Measurements from ENCODE around the gene CCDC40. TPM values are rescaled to one million over a fixed set of nuclear protein-coding genes. Genes with fewer than 3 reads are reported as not detected.

CCDC40 gene
- total and polyA plus RNA-seq, 2 experiments from 2014 or later, result 2.4 to 3.0 TPM

- H3K36me3 ChIP-seq (ENCODE audit: low read depth), result no peaks in the 10 kb centered on the region; the same call in 1 of the 2 replicates
- 92 to 95% methylated on average over 24 to 33 of the region's 33 CpGs for WGBS, 2 experiments (ENCODE audit: low coverage in 1 of 2, low lambda C conversion rate in 2 of 2, missing lambda C conversion rate in 2 of 2)
- no peak overlapping the region for H2AFZ ChIP-seq
- H3K4me2 ChIP-seq (ENCODE audit: unreplicated experiment), result no peak overlapping the region
- H3K4me1 ChIP-seq (ENCODE audit: insufficient read depth), result no peaks in the 10 kb centered on the region
- H3K9me2 ChIP-seq (ENCODE audit: insufficient read depth), result no peaks in the 10 kb centered on the region
- no peaks in the 10 kb centered on the region for H4K20me1 ChIP-seq (ENCODE audit: insufficient read depth)
- peaks cover 6% of the 10 kb centered on the region for H3K79me2 ChIP-seq (ENCODE audit: insufficient read depth)
- no peaks in the 10 kb centered on the region for H3F3A ChIP-seq (ENCODE audit: insufficient read depth)
- no peaks in the 10 kb centered on the region for H3K27me3 ChIP-seq (replicated peaks; ENCODE audit: insufficient read depth)
- no peak overlapping the region for H3K4me3 ChIP-seq
- in situ Hi-C loops (cut with MboI), result no loop called here
- no peak overlapping the region for H3K9ac ChIP-seq
- H3K27ac ChIP-seq, result no peak overlapping the region
- no peaks in the 10 kb centered on the region for H3K9me3 ChIP-seq (ENCODE audit: low read depth)
- TF ChIP-seq EZH2 (IDR thresholded peaks at IDR 0.05; ENCODE audit: insufficient read depth, poor library complexity, severe bottlenecking) (no peak), EZH2phosphoT487 (IDR thresholded peaks at IDR 0.05; ENCODE audit: insufficient read depth, low read depth) (no peak)
- DNase-seq, result no peak
These were observed 26.1 kb upstream of the CCDC40 start for GRCh38 chr17:80010283-80010858.

- no peaks in the 10 kb centered on the region for H3K4me1 ChIP-seq (ENCODE audit: insufficient read depth)
- H3K4me3 ChIP-seq, result no peak overlapping the region
- no peak overlapping the region for H3K4me2 ChIP-seq (ENCODE audit: unreplicated experiment)
- TF ChIP-seq EZH2 (IDR thresholded peaks at IDR 0.05; ENCODE audit: insufficient read depth, poor library complexity, severe bottlenecking) (no peak), EZH2phosphoT487 (IDR thresholded peaks at IDR 0.05; ENCODE audit: insufficient read depth, low read depth) (no peak)
- H3K36me3 ChIP-seq (ENCODE audit: low read depth), result no peaks in the 10 kb centered on the region; the same call in 1 of the 2 replicates
- peaks cover 6% of the 10 kb centered on the region for H3K79me2 ChIP-seq (ENCODE audit: insufficient read depth)
- H2AFZ ChIP-seq, result no peak overlapping the region
- no peaks in the 10 kb centered on the region for H3F3A ChIP-seq (ENCODE audit: insufficient read depth)
- WGBS, 2 experiments (ENCODE audit: low coverage in 1 of 2, low lambda C conversion rate in 2 of 2, missing lambda C conversion rate in 2 of 2), result 81 to 85% methylated on average over 10 of the region's 10 CpGs
- H3K27me3 ChIP-seq (replicated peaks; ENCODE audit: insufficient read depth), result no peaks in the 10 kb centered on the region
- H3K9me3 ChIP-seq (ENCODE audit: low read depth), result no peaks in the 10 kb centered on the region
- H4K20me1 ChIP-seq (ENCODE audit: insufficient read depth), result no peaks in the 10 kb centered on the region
- no peaks in the 10 kb centered on the region for H3K9me2 ChIP-seq (ENCODE audit: insufficient read depth)
- H3K27ac ChIP-seq, result no peak overlapping the region
- H3K9ac ChIP-seq, result no peak overlapping the region
- in situ Hi-C loops (cut with MboI), result no loop called here
- DNase-seq, result no peak
These were observed 24.4 kb upstream of the CCDC40 start for GRCh38 chr17:80011989-80012555.

- no peaks in the 10 kb centered on the region for H3K9me3 ChIP-seq (ENCODE audit: low read depth)
- no peak overlapping the region for H3K4me3 ChIP-seq
- no peak for DNase-seq
- 83 to 85% methylated on average over 26 to 33 of the region's 33 CpGs for WGBS, 2 experiments (ENCODE audit: low coverage in 1 of 2, low lambda C conversion rate in 2 of 2, missing lambda C conversion rate in 2 of 2)
- no peak overlapping the region for H3K4me2 ChIP-seq (ENCODE audit: unreplicated experiment)
- no peaks in the 10 kb centered on the region; the same call in 1 of the 2 replicates for H3K36me3 ChIP-seq (ENCODE audit: low read depth)
- H4K20me1 ChIP-seq (ENCODE audit: insufficient read depth), result no peaks in the 10 kb centered on the region; the same call in 1 of the 2 replicates
- no peaks in the 10 kb centered on the region for H3K27me3 ChIP-seq (replicated peaks; ENCODE audit: insufficient read depth)
- peaks cover 6% of the 10 kb centered on the region for H3K79me2 ChIP-seq (ENCODE audit: insufficient read depth)
- H3K9ac ChIP-seq, result no peak overlapping the region
- no peaks in the 10 kb centered on the region for H3F3A ChIP-seq (ENCODE audit: insufficient read depth)
- TF ChIP-seq EZH2phosphoT487 (IDR thresholded peaks at IDR 0.05; ENCODE audit: insufficient read depth, low read depth), result no peak
- no peak for TF ChIP-seq EZH2 (IDR thresholded peaks at IDR 0.05; ENCODE audit: insufficient read depth, poor library complexity, severe bottlenecking)
- in situ Hi-C loops (cut with MboI), result no loop called here
- no peak overlapping the region for H2AFZ ChIP-seq
- no peaks in the 10 kb centered on the region for H3K9me2 ChIP-seq (ENCODE audit: insufficient read depth)
- no peaks in the 10 kb centered on the region for H3K4me1 ChIP-seq (ENCODE audit: insufficient read depth)
- no peak overlapping the region for H3K27ac ChIP-seq
These were observed 23.4 kb upstream of the CCDC40 start for GRCh38 chr17:80012765-80013741.

- TF ChIP-seq EZH2phosphoT487 (IDR thresholded peaks at IDR 0.05; ENCODE audit: insufficient read depth, low read depth), result no peak
- no peak for TF ChIP-seq EZH2 (IDR thresholded peaks at IDR 0.05; ENCODE audit: insufficient read depth, poor library complexity, severe bottlenecking)
- Histone ChIP-seq H3K27me3 (replicated peaks; ENCODE audit: insufficient read depth) (no peaks in the 10 kb centered on the region), H3K4me1 (ENCODE audit: insufficient read depth) (no peaks in the 10 kb centered on the region), H3K9me2 (ENCODE audit: insufficient read depth) (no peaks in the 10 kb centered on the region), H3F3A (ENCODE audit: insufficient read depth) (no peaks in the 10 kb centered on the region), H2AFZ (no peak overlapping the region), H3K9ac (no peak overlapping the region), H3K36me3 (ENCODE audit: low read depth) (no peaks in the 10 kb centered on the region; the same call in 1 of the 2 replicates), H3K4me3 (no peak overlapping the region), H3K9me3 (ENCODE audit: low read depth) (no peaks in the 10 kb centered on the region), H3K4me2 (ENCODE audit: unreplicated experiment) (no peak overlapping the region), H3K27ac (no peak overlapping the region), H3K79me2 (ENCODE audit: insufficient read depth) (peaks cover 26% of the 10 kb centered on the region), H4K20me1 (ENCODE audit: insufficient read depth) (no peaks in the 10 kb centered on the region; the same call in 1 of the 2 replicates)
- WGBS, 2 experiments (ENCODE audit: low coverage in 1 of 2, low lambda C conversion rate in 2 of 2, missing lambda C conversion rate in 2 of 2), result 92 to 93% methylated on average over 16 to 18 of the region's 18 CpGs
- DNase-seq, result no peak
- in situ Hi-C loops (cut with MboI), result no loop called here
These were observed 19.0 kb upstream of the CCDC40 start for GRCh38 chr17:80017226-80018010.

Data from GM23248 (cell line).